ENCODE data around the gene TMCO4.

Gene TMCO4

GRCh38 chr1:19664453-19665185 lies 135.1 kb downstream of the TMCO4 start, which contains the start of gene HTR6:
TSS of gene HTR6 (plus strand) at chr1:19664875. CDS start at chr1:19665754, 879 bp downstream.
- no peak for TF ChIP-seq CTCF (conservative IDR thresholded peaks at IDR 0.05; ENCODE audit: control insufficient read depth, insufficient read depth, low read depth, low read length)
- H3K4me3 ChIP-seq (ENCODE audit: control insufficient read depth, low read depth, low read length) = no peak within 1 kb of the TSS
- DNase-seq (ENCODE audit: low read depth) = no peak

GRCh38 chr1:19662313-19662712 lies 137.4 kb downstream of the TMCO4 start:
- H3K4me3 ChIP-seq (ENCODE audit: control insufficient read depth, low read depth, low read length) = no peak overlapping the region
- DNase-seq (ENCODE audit: low read depth) = no peak
- TF ChIP-seq CTCF (conservative IDR thresholded peaks at IDR 0.05; ENCODE audit: control insufficient read depth, insufficient read depth, low read depth, low read length) = no peak

- TF ChIP-seq CTCF (conservative IDR thresholded peaks at IDR 0.05; ENCODE audit: control insufficient read depth, insufficient read depth, low read depth, low read length) = peak; percentile 65
- peak; percentile 59 for DNase-seq (ENCODE audit: low read depth)
- no peak overlapping the region for H3K4me3 ChIP-seq (ENCODE audit: control insufficient read depth, low read depth, low read length)
Measured at GRCh38 chr1:19661721-19662228, 137.9 kb downstream of the TMCO4 start.

GRCh38 chr1:19658186-19658585 lies 141.5 kb downstream of the TMCO4 start:
- TF ChIP-seq CTCF (conservative IDR thresholded peaks at IDR 0.05; ENCODE audit: control insufficient read depth, insufficient read depth, low read depth, low read length) = no peak
- H3K4me3 ChIP-seq (ENCODE audit: control insufficient read depth, low read depth, low read length) = no peak overlapping the region
- DNase-seq (ENCODE audit: low read depth) = no peak

GRCh38 chr1:19657511-19657910 lies 142.2 kb downstream of the TMCO4 start:
- no peak overlapping the region for H3K4me3 ChIP-seq (ENCODE audit: control insufficient read depth, low read depth, low read length)
- DNase-seq (ENCODE audit: low read depth) = no peak
- TF ChIP-seq CTCF (conservative IDR thresholded peaks at IDR 0.05; ENCODE audit: control insufficient read depth, insufficient read depth, low read depth, low read length) = no peak

- no peak overlapping the region for H3K4me3 ChIP-seq (ENCODE audit: control insufficient read depth, low read depth, low read length)
- no peak for DNase-seq (ENCODE audit: low read depth)
- no peak for TF ChIP-seq CTCF (conservative IDR thresholded peaks at IDR 0.05; ENCODE audit: control insufficient read depth, insufficient read depth, low read depth, low read length)
Measured at GRCh38 chr1:19656780-19657466, 142.8 kb downstream of the TMCO4 start.
